GM23338 (cell line): ENCODE results near the gene PVRIG. TPM values are rescaled to one million over a fixed set of nuclear protein-coding genes. Genes with fewer than 3 reads are reported as not detected.

ENCODE experiments used
- ATAC-seq: fragments of 200-7000 bp; cut with Tn5 transposase; 3 replicates; pipeline ENCODE4 v1.9.1; 2020
- DNase-seq: peaks from one replicate; pipeline ENCODE4 v3.0.0-alpha.2; 2015; ENCODE audit warnings: low spot score
- H2AFZ ChIP-seq: fragments of 200-600 bp; sonication (generic); 2 replicates; pipeline ENCODE4 v1.8.0; 2016; ENCODE audit warnings: antibody characterized with exemption, mild to moderate bottlenecking, moderate library complexity
- H3F3A ChIP-seq: fragments of 200-600 bp; sonication (generic); replicated peaks from 2 replicates; pipeline ENCODE4 v1.8.0; 2017; ENCODE audit warnings: antibody characterized with exemption, mixed run types, low read depth
- H3K27ac ChIP-seq: fragments of 200-600 bp; sonication (generic); 2 replicates; pipeline ENCODE4 v1.6.1; 2016; ENCODE audit warnings: low read depth
- H3K27me3 ChIP-seq: fragments of 200-600 bp; sonication (generic); 2 replicates; pipeline ENCODE4 v1.8.0; 2016; ENCODE audit warnings: mild to moderate bottlenecking, mixed run types, moderate library complexity; ENCODE audit not compliant: insufficient read depth
- H3K36me3 ChIP-seq: fragments of 200-600 bp; sonication (generic); 2 replicates; pipeline ENCODE4 v1.8.0; 2016; ENCODE audit warnings: mild to moderate bottlenecking; ENCODE audit not compliant: insufficient read depth
- H3K4me1 ChIP-seq: fragments of 200-600 bp; sonication (generic); 2 replicates; pipeline ENCODE4 v1.8.0; 2016; ENCODE audit warnings: mild to moderate bottlenecking, moderate library complexity; ENCODE audit not compliant: insufficient read depth
- H3K4me2 ChIP-seq: fragments of 200-600 bp; sonication (generic); 2 replicates; pipeline ENCODE4 v1.7.1; 2017; ENCODE audit warnings: mixed run types
- H3K4me3 ChIP-seq: fragments of 200-600 bp; sonication (generic); 2 replicates; pipeline ENCODE4 v1.6.1; 2016; ENCODE audit warnings: mixed run types
- H3K79me2 ChIP-seq: fragments of 200-600 bp; sonication (generic); replicated peaks from 2 replicates; pipeline ENCODE4 v1.8.0; 2017; ENCODE audit warnings: mild to moderate bottlenecking; ENCODE audit not compliant: insufficient read depth
- H3K9me2 ChIP-seq: fragments of 200-600 bp; sonication (generic); 2 replicates; pipeline ENCODE4 v1.8.0; 2017; ENCODE audit not compliant: insufficient read depth
- H4K20me1 ChIP-seq: fragments of 200-600 bp; sonication (generic); replicated peaks from 2 replicates; pipeline ENCODE4 v1.8.0; 2017; ENCODE audit warnings: mild to moderate bottlenecking; ENCODE audit not compliant: insufficient read depth
- H3K27ac Mint-ChIP-seq: 2 replicates; pipeline ENCODE4 v1.8.0; 2020; ENCODE audit warnings: inconsistent platforms, mild to moderate bottlenecking, moderate library complexity, mixed read lengths
- H3K27me3 Mint-ChIP-seq: 3 replicates; pipeline ENCODE4 v1.8.0; 2022; ENCODE audit warnings: low read depth, mild to moderate bottlenecking, moderate library complexity, mixed read lengths, inconsistent platforms; ENCODE audit not compliant: insufficient read depth, poor library complexity
- H3K36me3 Mint-ChIP-seq: 3 replicates; pipeline ENCODE4 v1.8.0; 2021; ENCODE audit warnings: low read depth, mild to moderate bottlenecking, inconsistent platforms, moderate library complexity, mixed read lengths
- H3K4me1 Mint-ChIP-seq: 3 replicates; pipeline ENCODE4 v1.8.0; 2020; ENCODE audit warnings: mild to moderate bottlenecking, inconsistent platforms, mixed read lengths
- H3K4me3 Mint-ChIP-seq: 3 replicates; pipeline ENCODE4 v1.8.0; 2021; ENCODE audit warnings: moderate library complexity, mild to moderate bottlenecking, inconsistent platforms, mixed read lengths
- H3K9me3 Mint-ChIP-seq: 3 replicates; pipeline ENCODE4 v1.8.0; 2020; ENCODE audit warnings: moderate library complexity, mild to moderate bottlenecking, inconsistent platforms, mixed read lengths
- NANOG ChIP-seq: IDR thresholded peaks from 2 replicates; pipeline ENCODE4 v1.6.1; 2016; ENCODE audit warnings: antibody characterized with exemption, borderline replicate concordance
- polyA plus RNA-seq: library from polyadenylated mRNA; unstranded; fragments of >200 nt; fragmentation: Nextera tagmentation; extraction: Ambion mirVana; gene quantifications from 2 replicates; pipeline ENCODE4 v1.2.1, GENCODE V29; 2016
- total RNA-seq: library from RNA; depleted of rRNA; stranded (reverse); fragments of >200 nt; shearing (Covaris generic); gene quantifications from 2 replicates; pipeline ENCODE4 v1.2.3, GENCODE V29; 2014
- TF ChIP-seq, protein P1 (sequence below): IDR thresholded peaks from 2 replicates; pipeline ENCODE4 v1.6.1; 2016; ENCODE audit warnings: antibody characterized with exemption
- TF ChIP-seq, protein P2 (sequence below), 2 experiments: fragments of 200-600 bp in 1 of 2; sonication (generic) in 1 of 2; conservative IDR thresholded peaks; 2 replicates each; pipeline versions ENCODE4 v1.5.1 to v1.6.1; 2016 to 2017; ENCODE audit warnings: antibody characterized with exemption in 2 of 2, low read depth in 2 of 2, mild to moderate bottlenecking in 2 of 2, moderate library complexity in 1 of 2
- TF ChIP-seq, protein P3 (sequence below): fragments of 250-450 bp; sonication (Bioruptor Pico); IDR thresholded peaks from 2 replicates; pipeline ENCODE4 v1.5.0; 2020; ENCODE audit warnings: mild to moderate bottlenecking, moderate library complexity

Gene PVRIG
- total and polyA plus RNA-seq, 2 experiments from 2014 or later: 1.1 TPM; not detected in 1

DNA sequence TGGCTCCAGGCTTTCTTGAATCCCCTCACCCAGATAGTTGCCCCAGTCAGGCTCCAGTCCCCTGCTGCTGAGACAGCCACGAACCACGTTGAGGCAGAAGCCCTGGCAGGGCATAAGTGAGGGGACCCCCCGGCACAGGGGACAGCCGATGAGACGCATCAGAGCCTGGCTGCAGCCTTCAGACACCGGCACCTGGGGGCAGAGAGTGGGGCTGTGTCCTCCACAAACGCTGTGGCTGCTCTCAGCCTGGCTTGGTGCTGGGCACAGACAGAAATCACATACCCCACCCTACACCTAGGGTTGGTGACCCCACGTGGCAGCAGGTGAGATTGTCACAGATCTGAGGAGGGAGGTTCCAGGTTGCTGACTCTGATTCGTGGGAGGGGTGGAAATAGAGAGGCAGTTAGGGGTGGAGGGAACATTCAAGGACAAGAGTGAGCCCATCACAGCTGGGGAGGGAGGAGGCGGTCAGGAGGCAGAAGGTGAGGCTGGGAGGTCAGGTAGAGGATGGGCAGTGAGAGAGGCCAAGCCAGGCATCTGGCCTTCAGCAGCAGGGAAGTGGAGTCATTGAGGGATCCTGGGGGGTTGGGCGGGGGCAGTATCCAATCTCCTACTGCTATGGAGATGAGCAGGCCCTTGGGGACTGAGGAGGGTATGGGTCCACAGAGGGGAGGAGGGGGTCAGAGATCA lies 45.8 kb upstream of the PVRIG start:
- peaks cover 13% of the 10 kb centered on the region for H3K27me3 ChIP-seq
- no peak overlapping the region for H3K27ac ChIP-seq
- peaks cover 12% of the 10 kb centered on the region for H3K79me2 ChIP-seq
- H4K20me1 ChIP-seq: peaks cover 7% of the 10 kb centered on the region; the same call in 1 of the 2 replicates
- H3K36me3 Mint-ChIP-seq: peaks cover 24% of the 10 kb centered on the region
- no peak overlapping the region for H3K4me2 ChIP-seq
- no peak for ATAC-seq
- H3K4me1 ChIP-seq: peaks cover 26% of the 10 kb centered on the region
- TF ChIP-seq, protein P1, sequence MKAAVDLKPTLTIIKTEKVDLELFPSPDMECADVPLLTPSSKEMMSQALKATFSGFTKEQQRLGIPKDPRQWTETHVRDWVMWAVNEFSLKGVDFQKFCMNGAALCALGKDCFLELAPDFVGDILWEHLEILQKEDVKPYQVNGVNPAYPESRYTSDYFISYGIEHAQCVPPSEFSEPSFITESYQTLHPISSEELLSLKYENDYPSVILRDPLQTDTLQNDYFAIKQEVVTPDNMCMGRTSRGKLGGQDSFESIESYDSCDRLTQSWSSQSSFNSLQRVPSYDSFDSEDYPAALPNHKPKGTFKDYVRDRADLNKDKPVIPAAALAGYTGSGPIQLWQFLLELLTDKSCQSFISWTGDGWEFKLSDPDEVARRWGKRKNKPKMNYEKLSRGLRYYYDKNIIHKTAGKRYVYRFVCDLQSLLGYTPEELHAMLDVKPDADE: no peak
- TF ChIP-seq, protein P2, sequence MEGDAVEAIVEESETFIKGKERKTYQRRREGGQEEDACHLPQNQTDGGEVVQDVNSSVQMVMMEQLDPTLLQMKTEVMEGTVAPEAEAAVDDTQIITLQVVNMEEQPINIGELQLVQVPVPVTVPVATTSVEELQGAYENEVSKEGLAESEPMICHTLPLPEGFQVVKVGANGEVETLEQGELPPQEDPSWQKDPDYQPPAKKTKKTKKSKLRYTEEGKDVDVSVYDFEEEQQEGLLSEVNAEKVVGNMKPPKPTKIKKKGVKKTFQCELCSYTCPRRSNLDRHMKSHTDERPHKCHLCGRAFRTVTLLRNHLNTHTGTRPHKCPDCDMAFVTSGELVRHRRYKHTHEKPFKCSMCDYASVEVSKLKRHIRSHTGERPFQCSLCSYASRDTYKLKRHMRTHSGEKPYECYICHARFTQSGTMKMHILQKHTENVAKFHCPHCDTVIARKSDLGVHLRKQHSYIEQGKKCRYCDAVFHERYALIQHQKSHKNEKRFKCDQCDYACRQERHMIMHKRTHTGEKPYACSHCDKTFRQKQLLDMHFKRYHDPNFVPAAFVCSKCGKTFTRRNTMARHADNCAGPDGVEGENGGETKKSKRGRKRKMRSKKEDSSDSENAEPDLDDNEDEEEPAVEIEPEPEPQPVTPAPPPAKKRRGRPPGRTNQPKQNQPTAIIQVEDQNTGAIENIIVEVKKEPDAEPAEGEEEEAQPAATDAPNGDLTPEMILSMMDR (conservative IDR thresholded peaks at IDR 0.05; ENCODE audit: low read depth in 2 of 2): peak in 1 of 2 experiments; percentile 13; a peak in 1 of 4 replicates
- TF ChIP-seq, protein P3, sequence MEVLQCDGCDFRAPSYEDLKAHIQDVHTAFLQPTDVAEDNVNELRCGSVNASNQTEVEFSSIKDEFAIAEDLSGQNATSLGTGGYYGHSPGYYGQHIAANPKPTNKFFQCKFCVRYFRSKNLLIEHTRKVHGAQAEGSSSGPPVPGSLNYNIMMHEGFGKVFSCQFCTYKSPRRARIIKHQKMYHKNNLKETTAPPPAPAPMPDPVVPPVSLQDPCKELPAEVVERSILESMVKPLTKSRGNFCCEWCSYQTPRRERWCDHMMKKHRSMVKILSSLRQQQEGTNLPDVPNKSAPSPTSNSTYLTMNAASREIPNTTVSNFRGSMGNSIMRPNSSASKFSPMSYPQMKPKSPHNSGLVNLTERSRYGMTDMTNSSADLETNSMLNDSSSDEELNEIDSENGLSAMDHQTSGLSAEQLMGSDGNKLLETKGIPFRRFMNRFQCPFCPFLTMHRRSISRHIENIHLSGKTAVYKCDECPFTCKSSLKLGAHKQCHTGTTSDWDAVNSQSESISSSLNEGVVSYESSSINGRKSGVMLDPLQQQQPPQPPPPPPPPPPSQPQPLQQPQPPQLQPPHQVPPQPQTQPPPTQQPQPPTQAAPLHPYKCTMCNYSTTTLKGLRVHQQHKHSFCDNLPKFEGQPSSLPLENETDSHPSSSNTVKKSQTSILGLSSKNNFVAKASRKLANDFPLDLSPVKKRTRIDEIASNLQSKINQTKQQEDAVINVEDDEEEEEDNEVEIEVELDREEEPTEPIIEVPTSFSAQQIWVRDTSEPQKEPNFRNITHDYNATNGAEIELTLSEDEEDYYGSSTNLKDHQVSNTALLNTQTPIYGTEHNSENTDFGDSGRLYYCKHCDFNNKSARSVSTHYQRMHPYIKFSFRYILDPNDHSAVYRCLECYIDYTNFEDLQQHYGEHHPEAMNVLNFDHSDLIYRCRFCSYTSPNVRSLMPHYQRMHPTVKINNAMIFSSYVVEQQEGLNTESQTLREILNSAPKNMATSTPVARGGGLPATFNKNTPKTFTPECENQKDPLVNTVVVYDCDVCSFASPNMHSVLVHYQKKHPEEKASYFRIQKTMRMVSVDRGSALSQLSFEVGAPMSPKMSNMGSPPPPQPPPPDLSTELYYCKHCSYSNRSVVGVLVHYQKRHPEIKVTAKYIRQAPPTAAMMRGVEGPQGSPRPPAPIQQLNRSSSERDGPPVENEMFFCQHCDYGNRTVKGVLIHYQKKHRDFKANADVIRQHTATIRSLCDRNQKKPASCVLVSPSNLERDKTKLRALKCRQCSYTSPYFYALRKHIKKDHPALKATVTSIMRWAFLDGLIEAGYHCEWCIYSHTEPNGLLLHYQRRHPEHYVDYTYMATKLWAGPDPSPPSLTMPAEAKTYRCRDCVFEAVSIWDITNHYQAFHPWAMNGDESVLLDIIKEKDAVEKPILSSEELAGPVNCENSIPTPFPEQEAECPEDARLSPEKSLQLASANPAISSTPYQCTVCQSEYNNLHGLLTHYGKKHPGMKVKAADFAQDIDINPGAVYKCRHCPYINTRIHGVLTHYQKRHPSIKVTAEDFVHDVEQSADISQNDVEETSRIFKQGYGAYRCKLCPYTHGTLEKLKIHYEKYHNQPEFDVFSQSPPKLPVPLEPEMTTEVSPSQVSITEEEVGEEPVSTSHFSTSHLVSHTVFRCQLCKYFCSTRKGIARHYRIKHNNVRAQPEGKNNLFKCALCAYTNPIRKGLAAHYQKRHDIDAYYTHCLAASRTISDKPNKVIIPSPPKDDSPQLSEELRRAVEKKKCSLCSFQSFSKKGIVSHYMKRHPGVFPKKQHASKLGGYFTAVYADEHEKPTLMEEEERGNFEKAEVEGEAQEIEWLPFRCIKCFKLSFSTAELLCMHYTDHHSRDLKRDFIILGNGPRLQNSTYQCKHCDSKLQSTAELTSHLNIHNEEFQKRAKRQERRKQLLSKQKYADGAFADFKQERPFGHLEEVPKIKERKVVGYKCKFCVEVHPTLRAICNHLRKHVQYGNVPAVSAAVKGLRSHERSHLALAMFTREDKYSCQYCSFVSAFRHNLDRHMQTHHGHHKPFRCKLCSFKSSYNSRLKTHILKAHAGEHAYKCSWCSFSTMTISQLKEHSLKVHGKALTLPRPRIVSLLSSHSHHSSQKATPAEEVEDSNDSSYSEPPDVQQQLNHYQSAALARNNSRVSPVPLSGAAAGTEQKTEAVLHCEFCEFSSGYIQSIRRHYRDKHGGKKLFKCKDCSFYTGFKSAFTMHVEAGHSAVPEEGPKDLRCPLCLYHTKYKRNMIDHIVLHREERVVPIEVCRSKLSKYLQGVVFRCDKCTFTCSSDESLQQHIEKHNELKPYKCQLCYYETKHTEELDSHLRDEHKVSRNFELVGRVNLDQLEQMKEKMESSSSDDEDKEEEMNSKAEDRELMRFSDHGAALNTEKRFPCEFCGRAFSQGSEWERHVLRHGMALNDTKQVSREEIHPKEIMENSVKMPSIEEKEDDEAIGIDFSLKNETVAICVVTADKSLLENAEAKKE (CRISPR knock-in tag): no peak
- TF ChIP-seq NANOG: no peak
- H3K4me1 Mint-ChIP-seq: peaks cover 40% of the 10 kb centered on the region
- H3K9me2 ChIP-seq: no peaks in the 10 kb centered on the region; the same call in 1 of the 2 replicates
- H3F3A ChIP-seq: peaks cover 18% of the 10 kb centered on the region
- no peak overlapping the region for H2AFZ ChIP-seq
- H3K36me3 ChIP-seq: peaks cover 4% of the 10 kb centered on the region; the same call in 1 of the 2 replicates
- no peak overlapping the region for H3K4me3 Mint-ChIP-seq
- H3K27me3 Mint-ChIP-seq: peaks cover 33% of the 10 kb centered on the region
- no peak overlapping the region for H3K27ac Mint-ChIP-seq
- no peak for DNase-seq
- H3K4me3 ChIP-seq: no peak overlapping the region
- no peaks in the 10 kb centered on the region; the same call in 2 of the 3 replicates for H3K9me3 Mint-ChIP-seq
